Right lobe of liver (tissue), 4 donors: ENCODE measurements around the gene LRRC28.

Experiments used
- CTCF ChIP-seq, 4 donors: fragments of 200-600 bp in 3 of 4; fragments of 450-650 bp in 1 of 4; IDR thresholded peaks; one replicate each; pipeline versions ENCODE4 v1.5.1 to v1.8.0; 2016 to 2022; ENCODE audit warnings: antibody characterized with exemption in 4 of 4, mild to moderate bottlenecking in 2 of 4
- POLR2A ChIP-seq: fragments of 450-650 bp; IDR thresholded peaks from one replicate; pipeline ENCODE4 v1.6.1; 2017; ENCODE audit warnings: antibody characterized with exemption, mild to moderate bottlenecking
- donor health status: DM: no; HTN: no; CAD: no.
- donor health status: DM: no; HTN: no; CAD: no.
- donor health status: DM: no; HTN: yes; CAD: no.

- no peak for TF ChIP-seq POLR2A
- no peak for TF ChIP-seq CTCF (IDR thresholded peaks at IDR 0.05)
Observed at GRCh38 chr15:99438691-99439523, 187.6 kb downstream of the LRRC28 start.
